K562 (cell line): ENCODE data around the gene GMDS. TPM values are rescaled to one million over a fixed set of nuclear protein-coding genes. Genes with fewer than 3 reads are reported as not detected.

ENCODE experiments used
- ATAC-seq: fragments of 200-7000 bp; cut with Tn5 transposase; 3 replicates; pipeline ENCODE4 v1.9.1; 2020; ENCODE audit warnings: moderate library complexity
- BruUV-seq: library from RNA; stranded (reverse); fragments of 400-500 nt; replicated peaks from 2 replicates; lab custom pipeline; 2021; lab: Mats Ljungman, UMichigan
- CTCF ChIA-PET: fragments of 300-600 bp; formaldehyde crosslinking; extraction: SDS; loops from one replicate; lab custom pipeline; 2021; ENCODE audit warnings: low intra/inter-chr PET ratio; lab: Yijun Ruan, JAX
- POLR2A ChIA-PET: fragments of 300-600, 350-650 bp; sonication (Branson Sonifier 250); formaldehyde crosslinking; extraction: SDS; loops from one replicate; lab custom pipeline; 2021; ENCODE audit warnings: antibody characterized with exemption, inconsistent platforms; lab: Yijun Ruan, JAX
- DNase-seq, 4 experiments: peaks; one replicate each; pipeline versions ENCODE4 v3.0.0 to v3.0.0-alpha.2; 2011 to 2018; ENCODE audit warnings: low spot score in 3 of 4, mixed read lengths in 3 of 4; ENCODE audit errors: extremely low read depth in 1 of 4
- FAIRE-seq: peaks from 2 replicates; lab custom pipeline; 2011; peaks lifted over from hg19 to GRCh38; lab: Jason Lieb, UNC
- H2AFZ ChIP-seq: 2 replicates; pipeline ENCODE4 v1.6.0; 2011; ENCODE audit warnings: low read depth, low read length, control low read depth, inconsistent platforms
- H3K27ac ChIP-seq: fragments of 200-600 bp; 3 replicates; pipeline ENCODE4 v1.8.0; 2011; ENCODE audit warnings: low read depth, mild to moderate bottlenecking, control low read depth, inconsistent platforms, low read length, moderate library complexity, mixed read lengths; ENCODE audit errors: extremely low read depth
- H3K27me3 ChIP-seq, 2 experiments: fragments of 300-600 bp in 1 of 2; 2 replicates in 1 of 2; 3 replicates in 1 of 2; pipeline versions ENCODE4 v1.6.0 to v1.8.0; 2011; ENCODE audit warnings: inconsistent platforms in 2 of 2, low read length in 2 of 2, mild to moderate bottlenecking in 1 of 2, mixed read lengths in 1 of 2, moderate library complexity in 1 of 2; ENCODE audit not compliant: control insufficient read depth in 2 of 2, insufficient read depth in 2 of 2
- H3K36me3 ChIP-seq: fragments of 300-600 bp; 3 replicates; pipeline ENCODE4 v1.8.0; 2011; ENCODE audit warnings: mild to moderate bottlenecking, low read length, inconsistent platforms; ENCODE audit not compliant: control insufficient read depth, insufficient read depth
- H3K4me1 ChIP-seq, 2 experiments: fragments of 200-600 bp in 1 of 2; replicated peaks in 1 of 2; 2 replicates in 1 of 2; 3 replicates in 1 of 2; pipeline versions ENCODE4 v1.5.1 to v1.8.0; 2011; ENCODE audit warnings: inconsistent platforms in 2 of 2, low read length in 2 of 2, mild to moderate bottlenecking in 1 of 2, mixed read lengths in 1 of 2, moderate library complexity in 1 of 2; ENCODE audit not compliant: control insufficient read depth in 2 of 2, insufficient read depth in 2 of 2
- H3K4me2 ChIP-seq: 2 replicates; pipeline ENCODE4 v1.6.1; 2011; ENCODE audit warnings: low read length, control low read depth, inconsistent platforms, mixed read lengths; ENCODE audit not compliant: insufficient read depth
- H3K4me3 ChIP-seq: fragments of 200-600 bp; sonication (generic), shearing (Covaris generic); 2 replicates; pipeline ENCODE4 v1.5.1; 2016; ENCODE audit warnings: control low read depth, inconsistent platforms
- H3K79me2 ChIP-seq: fragments of 200-600 bp; 3 replicates; pipeline ENCODE4 v1.8.0; 2011; ENCODE audit warnings: low read length, inconsistent platforms; ENCODE audit not compliant: control insufficient read depth, insufficient read depth
- H3K9ac ChIP-seq, 2 experiments: 2 replicates each; pipeline versions ENCODE4 v1.6.0 to v1.6.1; 2011; ENCODE audit warnings: low read depth in 2 of 2, low read length in 2 of 2, control low read depth in 1 of 2, inconsistent platforms in 1 of 2, mild to moderate bottlenecking in 1 of 2, mixed read lengths in 1 of 2; ENCODE audit not compliant: insufficient read depth in 1 of 2
- H3K9me1 ChIP-seq: one replicate; pipeline ENCODE4 v1.6.0; 2011; ENCODE audit warnings: inconsistent platforms, mild to moderate bottlenecking, low read length, moderate library complexity; ENCODE audit not compliant: control insufficient read depth, insufficient read depth
- H3K9me3 ChIP-seq: replicated peaks from 2 replicates; pipeline ENCODE4 v1.5.1; 2011; ENCODE audit warnings: low read depth, low read length, inconsistent platforms; ENCODE audit not compliant: control insufficient read depth, insufficient read depth
- H4K20me1 ChIP-seq: replicated peaks from 2 replicates; pipeline ENCODE4 v1.6.1; 2011; ENCODE audit warnings: low read length, inconsistent platforms, mixed read lengths; ENCODE audit not compliant: control insufficient read depth, insufficient read depth
- AFF4 ChIP-seq: sonication (generic); formaldehyde crosslinking; IDR thresholded peaks from 2 replicates; pipeline ENCODE4 v1.8.0; 2023; ENCODE audit warnings: mild to moderate bottlenecking, missing genetic modification reagents
- C11orf30 ChIP-seq: fragments of 450-650 bp; IDR thresholded peaks from 2 replicates; pipeline ENCODE4 v1.6.1; 2016; ENCODE audit warnings: low read depth, mild to moderate bottlenecking
- DACH1 ChIP-seq: fragments of 450-650 bp; IDR thresholded peaks from 2 replicates; pipeline ENCODE4 v1.6.1; 2018; ENCODE audit not compliant: partially characterized antibody
- ELF4 ChIP-seq: fragments of 450-650 bp; formaldehyde crosslinking; IDR thresholded peaks from 2 replicates; pipeline ENCODE4 v1.4.0; 2022; ENCODE audit warnings: missing genetic modification characterization
- ESRRB ChIP-seq: fragments of 250-450 bp; sonication (Bioruptor Pico); IDR thresholded peaks from 2 replicates; pipeline ENCODE4 v1.5.0; 2020; ENCODE audit warnings: mild to moderate bottlenecking, moderate library complexity, borderline replicate concordance
- GATAD2A ChIP-seq: fragments of 450-650 bp; IDR thresholded peaks from 2 replicates; pipeline ENCODE4 v1.6.1; 2017
- GMEB1 ChIP-seq: fragments of 250-450 bp; sonication (Bioruptor Pico); IDR thresholded peaks from 2 replicates; pipeline ENCODE4 v1.4.0; 2020; ENCODE audit warnings: mild to moderate bottlenecking
- LEF1 ChIP-seq: fragments of 450-650 bp; IDR thresholded peaks from 2 replicates; pipeline ENCODE4 v1.6.1; 2016; ENCODE audit warnings: mild to moderate bottlenecking
- RBFOX2 ChIP-seq: fragments of 200-400 bp; formaldehyde crosslinking; IDR thresholded peaks from 2 replicates; pipeline ENCODE4 v1.6.1; 2017; ENCODE audit warnings: low read depth, mild to moderate bottlenecking, low read length, moderate library complexity
- ZC3H4 ChIP-seq: sonication (generic); formaldehyde crosslinking; IDR thresholded peaks from 2 replicates; pipeline ENCODE4 v1.9.0; 2021; ENCODE audit warnings: missing genetic modification reagents, borderline replicate concordance
- ZNF134 ChIP-seq: fragments of 250-450 bp; sonication (Bioruptor Pico); conservative IDR thresholded peaks from 2 replicates; pipeline ENCODE4 v1.4.0; 2020
- ZNF280B ChIP-seq: fragments of 250-450 bp; sonication (Bioruptor Pico); IDR thresholded peaks from 2 replicates; pipeline ENCODE4 v1.5.1; 2021; ENCODE audit warnings: mild to moderate bottlenecking
- ZNF780A ChIP-seq: fragments of 250-450 bp; sonication (Bioruptor Pico); IDR thresholded peaks from 2 replicates; pipeline ENCODE4 v1.5.0; 2021; ENCODE audit warnings: mild to moderate bottlenecking
- WGBS: fragments of 100-300 bp; shearing (Covaris generic); methylation state at CpG from one replicate; pipeline ENCODE4 v1.1.6; 2016; ENCODE audit warnings: low coverage, mixed read lengths; ENCODE audit not compliant: insufficient coverage; ENCODE audit errors: missing lambda C conversion rate; 5-methylcytosine and 5-hydroxymethylcytosine counted together
- in situ Hi-C: fragments of 300-500 bp; cut with MboI; formaldehyde crosslinking; loops from 4 replicates; pipeline ENCODE4 v1.15.0; 2018; ENCODE audit warnings: inconsistent platforms, mixed read lengths
- intact Hi-C: fragments of 100-400 bp; cut with micrococcal nuclease; formaldehyde crosslinking; loops from 2 replicates; pipeline ENCODE4 v1.14.2; 2022
- polyA plus RNA-seq, 8 experiments: library from polyadenylated mRNA; depleted of rRNA in 4 of 8; stranded (reverse) in 5 of 8; unstranded in 3 of 8; fragments of >200 nt; fragmentation: Nextera tagmentation in 2 of 8; fragmentation: Illumina TruSeq in 1 of 8; extraction: Ambion mirVana in 2 of 8; extraction: Trizol in 1 of 8; gene quantifications; 2 replicates each; pipeline versions ENCODE4 v1.2.1 to v1.2.3, GENCODE V29; 2011 to 2014; ENCODE audit warnings: inconsistent platforms in 1 of 8, missing spikeins in 1 of 8
- total RNA-seq, 7 experiments: library from RNA; depleted of rRNA in 6 of 7; stranded (reverse); fragments of >200 nt in 6 of 7; fragmentation: Illumina TruSeq in 2 of 7; extraction: Trizol in 2 of 7; gene quantifications; 2 replicates each; pipeline versions ENCODE4 v1.2.1 to v1.2.3, GENCODE V29; 2011 to 2021; ENCODE audit warnings: low replicate concordance in 1 of 7

GMDS gene
- total and polyA plus RNA-seq, 9 of the 15 experiments (the other 6 are each of a cell fraction or from before 2014, with no cell fraction given) = 0.48 to 31.8 (median 13.4) TPM

GRCh38 chr6:1775441-1775840, 470.0 kb downstream of the GMDS start:
- in situ Hi-C loops (no loop called here), intact Hi-C loops (no loop called here)
- Histone ChIP-seq H3K4me1 (no peaks in the 10 kb centered on the region; a peak in 1 of 5 replicates), H3K27me3 (peaks cover 21 to 32% of the 10 kb centered on the region in 2 experiments), H3K9me3 (no peaks in the 10 kb centered on the region), H4K20me1 (0 out of 2 replicates have a peak, but pooled peaks cover 3% of the 10 kb centered on the region), H2AFZ (no peak overlapping the region), H3K4me3 (no peak overlapping the region), H3K9ac (no peak overlapping the region), H3K27ac (no peak overlapping the region), H3K36me3 (no peaks in the 10 kb centered on the region), H3K4me2 (no peak overlapping the region), H3K79me2 (no peaks in the 10 kb centered on the region), H3K9me1 (no peaks in the 10 kb centered on the region)
- FAIRE-seq (no peak), DNase-seq (no peak), ATAC-seq (no peak)
- TF ChIP-seq ZC3H4 (CRISPR knock-in tag) (no peak), DACH1 (no peak), ZNF134 (no peak), GATAD2A (no peak), ZNF280B (CRISPR knock-in tag) (no peak), ZNF780A (no peak), AFF4 (no peak), ELF4 (CRISPR knock-in tag) (no peak), ESRRB (CRISPR knock-in tag) (no peak), GMEB1 (CRISPR knock-in tag) (no peak), RBFOX2 (no peak), C11orf30 (no peak), LEF1 (no peak)
- ChIA-PET POLR2A (no interaction called here), CTCF (no interaction called here)
- BruUV-seq = no TSS peak
- WGBS = 0% methylated on average over 2 of the region's 2 CpGs
